ENCODE measurements around the gene SLC17A5. TPM values are rescaled to one million over a fixed set of nuclear protein-coding genes. Genes with fewer than 3 reads are reported as not detected.

SLC17A5 gene, protein sequence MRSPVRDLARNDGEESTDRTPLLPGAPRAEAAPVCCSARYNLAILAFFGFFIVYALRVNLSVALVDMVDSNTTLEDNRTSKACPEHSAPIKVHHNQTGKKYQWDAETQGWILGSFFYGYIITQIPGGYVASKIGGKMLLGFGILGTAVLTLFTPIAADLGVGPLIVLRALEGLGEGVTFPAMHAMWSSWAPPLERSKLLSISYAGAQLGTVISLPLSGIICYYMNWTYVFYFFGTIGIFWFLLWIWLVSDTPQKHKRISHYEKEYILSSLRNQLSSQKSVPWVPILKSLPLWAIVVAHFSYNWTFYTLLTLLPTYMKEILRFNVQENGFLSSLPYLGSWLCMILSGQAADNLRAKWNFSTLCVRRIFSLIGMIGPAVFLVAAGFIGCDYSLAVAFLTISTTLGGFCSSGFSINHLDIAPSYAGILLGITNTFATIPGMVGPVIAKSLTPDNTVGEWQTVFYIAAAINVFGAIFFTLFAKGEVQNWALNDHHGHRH
- 8.0 and 15.0 TPM in 2 replicates for total RNA-seq

DNA sequence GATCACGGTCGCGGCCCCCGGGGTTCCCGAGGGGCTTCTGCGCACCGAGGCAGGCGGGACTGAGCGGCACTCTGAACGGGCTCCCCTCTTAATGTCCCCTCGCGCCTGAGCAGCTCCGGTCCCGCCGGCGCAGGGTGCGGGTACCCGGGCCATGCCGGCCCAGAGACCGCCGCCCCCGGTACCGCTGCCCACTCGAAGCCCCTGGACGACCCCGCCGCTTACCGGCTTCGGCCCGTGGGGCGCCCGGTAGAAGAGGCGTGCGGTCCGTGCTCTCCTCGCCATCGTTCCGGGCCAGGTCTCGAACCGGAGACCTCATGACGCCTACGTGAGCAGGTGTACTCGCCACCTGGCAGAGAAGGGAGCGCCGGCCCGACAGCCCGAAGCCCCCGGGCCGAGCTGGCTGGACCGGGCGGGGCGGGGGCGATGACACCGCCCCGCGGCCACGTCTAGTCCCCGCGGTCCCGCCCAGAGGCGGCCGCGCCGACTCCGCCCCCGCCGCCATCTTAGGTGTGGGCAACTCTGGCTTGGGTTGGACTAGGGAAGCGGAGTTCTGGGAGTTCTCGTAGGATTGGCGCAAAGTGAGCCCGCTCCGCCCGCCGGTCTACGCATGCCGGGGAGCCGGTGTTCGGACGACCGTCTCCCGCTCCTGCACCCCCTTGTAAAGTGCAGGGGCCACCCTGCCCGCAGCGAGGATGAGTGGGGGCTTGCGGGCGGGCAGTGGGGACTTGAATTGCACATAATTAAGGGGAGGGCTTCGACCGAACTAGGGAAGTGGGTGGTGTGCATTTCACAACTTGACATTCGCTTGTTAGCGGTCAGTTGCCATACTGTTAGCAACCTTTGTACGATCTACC lies at the start of gene SLC17A5:
Gene SLC17A5 (minus strand): TSS at position 422 of the 854 bp plus-strand sequence. CDS start 106 bp downstream, at position 316.

DNA sequence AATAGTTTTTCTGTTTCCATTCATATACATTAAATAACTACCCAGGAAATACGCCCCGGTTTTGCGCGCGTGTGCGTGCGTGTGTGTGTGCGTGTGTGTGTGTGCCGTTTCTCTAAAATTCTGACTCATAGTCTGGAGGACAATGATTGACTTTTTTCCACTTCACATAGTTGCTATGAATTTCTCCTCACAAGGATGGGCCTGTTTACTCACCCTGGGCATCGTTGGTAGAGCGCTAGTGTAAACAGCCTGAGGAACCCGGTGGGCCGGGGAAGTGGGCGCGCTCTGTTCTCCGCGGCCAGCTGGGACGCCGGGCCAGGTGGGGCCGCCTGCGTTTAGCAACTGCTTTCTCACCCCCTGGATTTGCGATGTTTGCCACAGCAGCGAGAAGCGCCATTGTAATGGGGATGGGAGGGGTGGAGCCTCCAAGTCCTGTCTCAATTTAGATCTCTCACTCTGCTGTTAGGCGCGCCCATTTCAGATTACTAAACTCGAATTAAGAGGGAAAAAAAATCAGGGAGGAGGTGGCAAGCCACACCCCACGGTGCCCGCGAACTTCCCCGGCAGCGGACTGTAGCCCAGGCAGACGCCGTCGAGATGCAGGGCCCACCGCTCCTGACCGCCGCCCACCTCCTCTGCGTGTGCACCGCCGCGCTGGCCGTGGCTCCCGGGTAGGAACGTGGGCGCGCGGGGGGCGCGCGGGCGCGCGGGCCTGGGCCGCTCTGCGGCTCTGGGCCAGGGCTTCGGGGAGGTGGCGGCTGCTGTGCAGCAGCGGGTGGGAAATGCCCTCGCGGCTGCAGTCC lies 42.0 kb upstream of the SLC17A5 start, which contains the start of gene CD109:
Gene CD109 (plus strand): TSS at position 585 of the 803 bp plus-strand sequence. CDS start 13 bp downstream, at position 598.

Other genes with a start within 250 kb of the SLC17A5 start
- 1.8 and 3.2 TPM in 2 replicates for gene CGAS, start 201.7 kb downstream of the SLC17A5 start, total RNA-seq
- 21.7 and 38.2 TPM in 2 replicates for gene MTO1, start 192.3 kb downstream of the SLC17A5 start, total RNA-seq
- 9,123 and 9,446 TPM in 2 replicates for gene EEF1A1, start 133.0 kb downstream of the SLC17A5 start, total RNA-seq
- gene CD109, start 42.2 kb upstream of the SLC17A5 start, total RNA-seq, result 61.1 and 80.5 TPM in 2 replicates